Neuronal stem cell (in vitro differentiated cells): ENCODE results near the gene NOP16.

Experiments
- DNase-seq: peaks from one replicate; pipeline ENCODE4 v3.0.0-alpha.2; 2013; ENCODE audit warnings: low spot score
- H2AFZ ChIP-seq: one replicate; pipeline ENCODE4 v1.6.1; 2013; ENCODE audit warnings: mild to moderate bottlenecking, low read length, inconsistent platforms
- H2AK5ac ChIP-seq: 2 replicates; pipeline ENCODE4 v1.6.1; 2013; ENCODE audit warnings: low read depth, mild to moderate bottlenecking, inconsistent platforms, low read length, moderate library complexity, mixed read lengths
- H2BK120ac ChIP-seq: 2 replicates; pipeline ENCODE4 v1.6.1; 2013; ENCODE audit warnings: low read depth, mild to moderate bottlenecking, inconsistent platforms, low read length, moderate library complexity, mixed read lengths
- H2BK12ac ChIP-seq: one replicate; pipeline ENCODE4 v1.6.1; 2013; ENCODE audit warnings: low read length, inconsistent platforms
- H2BK15ac ChIP-seq: 2 replicates; pipeline ENCODE4 v1.6.1; 2013; ENCODE audit warnings: mild to moderate bottlenecking, low read length, inconsistent platforms, mixed read lengths
- H2BK5ac ChIP-seq: one replicate; pipeline ENCODE4 v1.6.1; 2013; ENCODE audit warnings: inconsistent platforms, mild to moderate bottlenecking, low read length, moderate library complexity
- H3K14ac ChIP-seq: one replicate; pipeline ENCODE4 v1.6.1; 2013; ENCODE audit warnings: low read length, inconsistent platforms
- H3K18ac ChIP-seq: 2 replicates; pipeline ENCODE4 v1.6.1; 2013; ENCODE audit warnings: low read length, inconsistent platforms
- H3K23ac ChIP-seq: 2 replicates; pipeline ENCODE4 v1.6.1; 2013; ENCODE audit warnings: low read depth, mild to moderate bottlenecking, mixed read lengths, low read length, inconsistent platforms; ENCODE audit not compliant: poor library complexity
- H3K27ac ChIP-seq: replicated peaks from 3 replicates; pipeline ENCODE4 v1.5.1; 2013; ENCODE audit warnings: low read length, inconsistent platforms
- H3K27me3 ChIP-seq, 3 experiments: 2 replicates each; pipeline ENCODE4 v1.6.1; 2013; ENCODE audit warnings: low read length in 3 of 3, mild to moderate bottlenecking in 2 of 3, inconsistent platforms in 1 of 3, low read depth in 1 of 3, mixed read lengths in 1 of 3, moderate library complexity in 1 of 3; ENCODE audit not compliant: control insufficient read depth in 3 of 3, insufficient read depth in 3 of 3
- H3K36me3 ChIP-seq, 2 donors: replicated peaks in 1 of 2; 2 replicates each; pipeline ENCODE4 v1.6.1; 2013; ENCODE audit warnings: low read length in 2 of 2; ENCODE audit not compliant: control insufficient read depth in 2 of 2, insufficient read depth in 2 of 2
- H3K4ac ChIP-seq: 2 replicates; pipeline ENCODE4 v1.6.1; 2013; ENCODE audit warnings: inconsistent platforms, mild to moderate bottlenecking, low read length, moderate library complexity
- H3K4me1 ChIP-seq, 2 donors: 1 replicate in 1 of 2; 2 replicates in 1 of 2; pipeline ENCODE4 v1.6.1; 2013; ENCODE audit warnings: low read length in 2 of 2, low read depth in 1 of 2; ENCODE audit not compliant: control insufficient read depth in 2 of 2, insufficient read depth in 1 of 2
- H3K4me2 ChIP-seq: one replicate; pipeline ENCODE4 v1.6.1; 2013; ENCODE audit warnings: mild to moderate bottlenecking, low read length, inconsistent platforms; ENCODE audit not compliant: insufficient read depth, poor library complexity, severe bottlenecking
- H3K4me3 ChIP-seq, 2 donors: 2 replicates each; pipeline ENCODE4 v1.5.1; 2013; ENCODE audit warnings: low read length in 2 of 2, mild to moderate bottlenecking in 2 of 2, inconsistent platforms in 1 of 2, moderate library complexity in 1 of 2
- H3K79me1 ChIP-seq: one replicate; pipeline ENCODE4 v1.6.1; 2013; ENCODE audit warnings: low read depth, mild to moderate bottlenecking, inconsistent platforms, low read length, moderate library complexity
- H3K9ac ChIP-seq: one replicate; pipeline ENCODE4 v1.6.1; 2013; ENCODE audit warnings: mild to moderate bottlenecking, low read depth, low read length, inconsistent platforms; ENCODE audit not compliant: poor library complexity
- H3K9me3 ChIP-seq, 2 donors: replicated peaks in 1 of 2; 2 replicates each; pipeline versions ENCODE3 to v1.6.1; 2013; ENCODE audit warnings: low read length in 2 of 2, mild to moderate bottlenecking in 2 of 2, inconsistent platforms in 1 of 2, low read depth in 1 of 2, mixed read lengths in 1 of 2, moderate library complexity in 1 of 2; ENCODE audit not compliant: control insufficient read depth in 2 of 2, insufficient read depth in 1 of 2
- H4K8ac ChIP-seq: one replicate; pipeline ENCODE4 v1.6.1; 2013; ENCODE audit warnings: low read depth, mild to moderate bottlenecking, inconsistent platforms, low read length, moderate library complexity
- H4K91ac ChIP-seq: one replicate; pipeline ENCODE4 v1.6.1; 2013; ENCODE audit warnings: low read length, low read depth, mild to moderate bottlenecking, inconsistent platforms; ENCODE audit not compliant: poor library complexity
- WGBS, 2 donors: extraction: QIAGEN DNeasy Blood & Tissue Kit; methylation state at CpG; one replicate each; pipeline ENCODE4 v1.1.7; 2013; ENCODE audit warnings: missing lambda C conversion rate in 2 of 2, mixed read lengths in 1 of 2; ENCODE audit not compliant: insufficient read length in 2 of 2, insufficient replicate concordance in 1 of 2; ENCODE audit errors: extremely low coverage in 2 of 2; 5-methylcytosine and 5-hydroxymethylcytosine counted together

The NOP16 gene

DNA sequence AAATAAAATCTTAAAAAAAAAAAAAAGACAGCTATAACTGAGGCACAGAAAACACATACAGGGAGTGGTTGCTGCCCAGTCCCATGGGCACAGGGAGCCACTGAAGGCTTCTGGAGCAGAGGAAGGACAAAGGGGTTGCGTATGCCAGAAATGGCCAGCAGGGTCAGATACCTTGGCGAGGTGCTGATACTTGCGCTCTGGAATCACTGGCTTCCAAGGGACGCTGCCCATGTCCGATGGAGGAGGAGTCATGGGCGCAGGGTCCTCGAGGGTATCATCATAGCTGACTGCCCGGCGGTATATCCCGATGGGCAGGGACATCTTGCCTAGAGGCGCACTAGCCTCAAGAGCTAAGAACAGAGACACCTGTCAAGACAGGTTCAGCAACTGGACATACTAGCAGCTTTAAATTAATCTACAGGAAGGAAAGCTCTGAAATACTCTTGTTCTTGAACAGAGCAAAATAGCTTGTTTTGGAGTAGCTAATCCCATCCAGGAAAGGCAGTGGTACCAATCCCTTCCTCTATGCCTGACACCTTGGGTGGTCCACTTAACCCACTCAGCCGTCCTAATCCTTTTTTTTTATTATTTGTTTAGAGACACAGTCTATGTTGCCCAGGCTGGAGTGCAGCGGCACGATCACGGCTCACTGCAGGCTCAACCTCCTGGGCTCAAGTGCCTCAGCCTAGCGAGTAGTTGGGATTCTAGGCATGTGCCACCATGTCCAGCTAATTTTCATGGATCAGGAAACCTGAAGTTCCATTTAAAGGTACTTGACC, 32.8 kb downstream of the NOP16 start:
- Histone ChIP-seq H2BK5ac (no peak overlapping the region), H2BK15ac (no peak overlapping the region), H3K4me3 (no peak overlapping the region), H3K4me1 (peaks cover 1 to 2% of the 10 kb centered on the region in 2 donors), H3K23ac (no peak overlapping the region), H2BK12ac (no peak overlapping the region), H4K8ac (no peak overlapping the region), H3K4ac (no peak overlapping the region), H3K4me2 (no peak overlapping the region), H3K79me1 (peaks cover 16% of the 10 kb centered on the region), H3K14ac (no peak overlapping the region), H2BK120ac (no peak overlapping the region), H3K36me3 (peaks cover 33 to 85% of the 10 kb centered on the region in 2 donors), H2AFZ (no peak overlapping the region), H3K27ac (no peak overlapping the region), H2AK5ac (no peak overlapping the region), H3K9ac (no peak overlapping the region), H3K18ac (no peak overlapping the region), H4K91ac (no peak overlapping the region), H3K27me3 (no peaks in the 10 kb centered on the region), H3K9me3 (peaks cover 3 to 4% of the 10 kb centered on the region in 2 donors)
- no peak for DNase-seq
- no CpG with 5 or more reads among the region's 16 CpGs for WGBS, 2 donors

DNA sequence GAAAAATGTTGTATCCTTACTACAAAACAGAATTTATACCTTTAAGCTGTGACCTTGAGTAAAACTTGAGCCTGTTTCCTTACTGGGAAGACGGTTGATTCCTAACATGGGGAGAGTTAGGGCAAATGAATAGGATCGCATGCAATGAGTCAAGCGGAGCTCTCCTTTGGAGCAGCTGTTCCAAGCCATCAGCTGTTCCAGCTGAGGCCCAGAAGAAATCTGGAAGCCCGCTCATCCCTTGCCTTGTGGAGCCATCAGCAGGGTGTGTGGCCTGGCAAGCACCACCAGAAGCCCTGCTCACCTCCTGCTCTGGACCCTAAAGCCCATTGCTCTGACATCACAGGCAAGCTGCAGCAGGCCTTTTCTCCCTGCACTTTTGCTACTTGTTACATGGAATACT, 34.9 kb downstream of the NOP16 start:
- Histone ChIP-seq H3K79me1 (peaks cover 16% of the 10 kb centered on the region), H3K27me3 (no peaks in the 10 kb centered on the region), H2AFZ (no peak overlapping the region), H3K36me3 (peaks cover 39 to 97% of the 10 kb centered on the region in 2 donors), H3K9me3 (no peaks in the 10 kb centered on the region), H3K4me3 (no peak overlapping the region), H3K4me1 (no peaks in the 10 kb centered on the region), H4K8ac (no peak overlapping the region), H3K27ac (no peak overlapping the region), H3K9ac (no peak overlapping the region), H3K4me2 (no peak overlapping the region), H4K91ac (no peak overlapping the region), H3K4ac (no peak overlapping the region), H2BK120ac (no peak overlapping the region), H2AK5ac (no peak overlapping the region), H3K14ac (no peak overlapping the region), H2BK12ac (no peak overlapping the region), H2BK15ac (no peak overlapping the region), H3K18ac (no peak overlapping the region), H2BK5ac (no peak overlapping the region), H3K23ac (no peak overlapping the region)
- no CpG with 5 or more reads among the region's 4 CpGs for WGBS, 2 donors
- no peak for DNase-seq

DNA sequence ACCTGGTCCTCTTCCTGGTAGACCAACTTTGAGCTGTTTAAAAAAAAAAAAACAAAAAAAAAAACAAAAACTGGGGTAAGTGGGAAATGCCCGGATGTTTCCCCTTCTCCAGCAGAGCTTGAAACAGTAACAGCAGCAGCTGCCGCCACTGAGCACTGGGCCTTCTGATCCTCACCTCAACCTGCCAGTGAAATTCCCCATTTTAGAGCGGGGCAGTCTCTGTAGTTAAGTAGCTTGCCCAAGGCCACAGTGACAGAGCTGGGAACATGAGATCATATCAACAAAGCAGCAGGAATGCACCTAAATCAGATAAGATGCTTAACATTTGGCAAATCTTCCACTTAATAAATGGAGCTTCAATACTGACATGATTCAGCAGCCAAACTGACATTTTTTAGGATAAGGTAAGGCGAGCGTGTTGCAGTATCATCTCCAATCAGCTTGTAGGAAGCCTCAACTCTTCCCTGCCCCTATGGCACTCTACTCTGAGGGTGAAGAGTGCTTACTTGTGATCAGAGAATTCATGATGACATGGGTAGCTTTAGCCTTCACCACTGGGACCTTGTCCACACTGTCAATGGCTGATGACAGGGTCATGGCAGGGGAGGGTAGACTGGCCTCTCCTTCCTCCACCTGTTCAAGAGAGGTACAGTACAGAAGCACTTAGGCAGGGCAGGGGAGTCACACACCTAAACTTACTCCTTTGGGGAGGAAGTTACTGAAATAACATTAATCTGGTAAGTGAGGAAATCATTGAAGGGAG, 36.1 kb downstream of the NOP16 start:
- H3K36me3 ChIP-seq: peaks cover 42 to 99% of the 10 kb centered on the region in 2 donors
- no peak overlapping the region for H3K14ac ChIP-seq
- no peak overlapping the region for H3K23ac ChIP-seq
- H3K4me1 ChIP-seq: no peaks in the 10 kb centered on the region
- H3K4me2 ChIP-seq: no peak overlapping the region
- H3K4ac ChIP-seq: no peak overlapping the region
- DNase-seq: no peak
- no peak overlapping the region for H2AFZ ChIP-seq
- no peak overlapping the region for H4K8ac ChIP-seq
- no peak overlapping the region for H2BK12ac ChIP-seq
- no CpG with 5 or more reads among the region's 5 CpGs for WGBS, 2 donors
- H3K4me3 ChIP-seq: peak overlapping the region in 1 of 2 donors; percentile 26
- H2BK5ac ChIP-seq: no peak overlapping the region
- no peak overlapping the region for H3K27ac ChIP-seq
- no peak overlapping the region for H3K18ac ChIP-seq
- no peak overlapping the region for H3K9ac ChIP-seq
- H2BK15ac ChIP-seq: no peak overlapping the region
- no peak overlapping the region for H2BK120ac ChIP-seq
- no peaks in the 10 kb centered on the region for H3K9me3 ChIP-seq
- H3K27me3 ChIP-seq: no peaks in the 10 kb centered on the region
- peaks cover 14% of the 10 kb centered on the region for H3K79me1 ChIP-seq
- no peak overlapping the region for H4K91ac ChIP-seq
- no peak overlapping the region for H2AK5ac ChIP-seq

DNA sequence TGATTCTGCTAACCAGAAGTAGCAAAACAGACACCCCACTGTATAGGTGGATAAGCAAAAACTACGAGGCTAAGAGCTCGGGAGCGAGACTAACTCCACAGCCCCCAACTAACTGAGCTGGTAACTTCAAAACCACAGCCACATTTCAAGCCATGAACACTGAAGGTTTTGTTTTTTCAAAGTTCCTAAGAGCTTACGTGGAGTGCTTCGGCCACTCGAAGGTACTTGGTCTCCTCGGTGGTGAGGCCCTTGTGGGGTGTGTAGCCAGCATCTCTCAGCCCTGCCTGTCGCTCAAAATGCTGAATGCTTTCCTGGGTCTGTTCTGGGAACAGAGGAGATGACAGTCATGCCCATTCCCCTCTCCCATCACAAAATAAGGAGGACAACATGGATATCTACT, 38.0 kb downstream of the NOP16 start:
- Histone ChIP-seq H3K18ac (no peak overlapping the region), H2BK12ac (no peak overlapping the region), H3K9me3 (no peaks in the 10 kb centered on the region), H3K79me1 (peaks cover 14% of the 10 kb centered on the region), H4K91ac (no peak overlapping the region), H2BK15ac (no peak overlapping the region), H3K4ac (no peak overlapping the region), H3K23ac (no peak overlapping the region), H2BK120ac (no peak overlapping the region), H3K4me1 (no peaks in the 10 kb centered on the region), H3K9ac (no peak overlapping the region), H3K27ac (no peak overlapping the region), H4K8ac (no peak overlapping the region), H2AFZ (no peak overlapping the region), H3K14ac (no peak overlapping the region), H3K27me3 (no peaks in the 10 kb centered on the region), H3K4me2 (no peak overlapping the region), H3K4me3 (no peak overlapping the region), H2BK5ac (no peak overlapping the region), H2AK5ac (no peak overlapping the region), H3K36me3 (peaks cover 43 to 99% of the 10 kb centered on the region in 2 donors)
- no peak for DNase-seq
- no CpG with 5 or more reads among the region's 8 CpGs for WGBS, 2 donors
